ENCODE measurements around the gene EXOC4.

The EXOC4 gene

GRCh38 chr7:133545618-133546017 is 292.7 kb downstream of the EXOC4 start:
- no peak for DNase-seq

DNA sequence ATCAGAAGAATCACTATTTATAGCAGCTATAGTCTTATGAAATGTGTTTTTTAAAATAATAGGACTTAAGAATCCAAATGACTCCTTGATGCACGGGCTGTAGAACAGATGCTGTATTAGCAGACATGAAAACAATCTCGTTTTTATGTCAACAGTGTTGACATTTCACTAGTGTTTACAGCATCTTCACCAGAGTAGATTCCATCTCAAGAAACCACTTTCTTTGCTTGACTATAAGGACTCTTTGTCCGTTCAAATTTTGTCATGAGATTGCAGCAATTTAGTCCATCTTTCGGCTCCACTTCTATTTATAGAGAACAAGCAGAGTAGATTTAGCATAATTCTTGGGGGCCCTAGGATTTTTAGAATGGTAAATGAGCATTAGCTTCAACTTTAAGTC is 295.1 kb downstream of the EXOC4 start:
- DNase-seq, result no peak

- DNase-seq, result no peak
Measured at GRCh38 chr7:133549633-133550032, 296.8 kb downstream of the EXOC4 start.

DNA sequence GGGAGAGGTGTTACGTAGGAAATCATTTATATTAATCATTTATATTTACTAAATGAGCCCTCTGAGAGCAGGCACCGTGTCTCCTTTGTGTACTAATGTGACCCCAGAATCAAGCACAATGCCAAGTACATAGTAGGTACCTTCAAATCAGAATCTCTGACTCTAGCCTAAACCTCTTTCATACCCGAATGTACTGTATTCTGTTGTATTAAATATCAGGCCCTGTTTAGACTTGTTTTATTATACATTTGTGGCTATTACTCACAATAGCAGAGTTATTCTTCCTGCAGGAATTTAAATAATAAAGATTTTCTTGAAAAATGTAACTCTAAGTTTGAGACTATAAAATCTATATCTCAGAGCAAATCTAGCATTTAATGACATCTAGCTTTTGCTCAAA is 297.3 kb downstream of the EXOC4 start:
- DNase-seq, result no peak

DNA sequence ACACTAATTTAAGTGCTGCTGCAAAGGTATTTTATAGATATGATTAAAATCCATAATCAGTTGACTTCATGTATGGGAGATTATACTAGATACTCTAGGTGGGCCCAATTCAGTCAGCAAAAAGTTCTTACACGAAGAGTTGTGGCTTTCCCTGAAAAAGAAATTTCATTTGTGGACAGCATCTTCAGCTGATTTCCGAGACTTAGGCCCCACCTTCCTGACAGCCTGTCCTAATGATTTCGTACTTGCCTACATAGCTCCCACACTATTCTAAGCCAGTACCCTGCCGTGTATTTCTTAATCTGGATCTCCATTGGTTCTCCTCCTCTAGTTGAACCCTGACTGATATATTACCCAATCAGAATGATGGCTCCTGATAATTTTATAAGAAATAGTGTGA is 297.9 kb downstream of the EXOC4 start:
- no peak for DNase-seq

GRCh38 chr7:133551466-133551865 is 298.6 kb downstream of the EXOC4 start:
- DNase-seq, result no peak

DNA sequence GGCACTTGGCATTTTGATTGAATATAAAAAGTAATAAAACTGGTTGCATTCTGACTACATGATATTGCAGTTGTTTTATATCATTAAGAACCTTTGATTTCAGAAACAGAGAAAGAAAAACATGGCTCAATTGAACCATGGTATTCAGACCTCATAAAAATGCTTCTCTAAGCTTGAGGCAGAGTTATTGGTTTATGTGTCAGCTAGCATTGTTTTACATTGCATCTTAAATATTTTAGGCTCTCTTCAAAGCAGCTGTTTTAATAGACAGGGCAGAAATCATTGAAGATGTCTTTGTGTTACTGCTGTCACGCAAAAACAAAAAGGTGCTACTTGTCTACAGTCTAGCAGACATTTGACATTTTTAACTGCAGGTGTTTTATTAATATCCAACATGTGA is 299.2 kb downstream of the EXOC4 start:
- no peak for DNase-seq

GRCh38 chr7:133554330-133554729 is 301.5 kb downstream of the EXOC4 start:
- no peak for DNase-seq

- DNase-seq, result no peak
Measured at GRCh38 chr7:133556048-133556447, 303.2 kb downstream of the EXOC4 start.

GRCh38 chr7:133556553-133556952 is 303.7 kb downstream of the EXOC4 start:
- no peak for DNase-seq

DNA sequence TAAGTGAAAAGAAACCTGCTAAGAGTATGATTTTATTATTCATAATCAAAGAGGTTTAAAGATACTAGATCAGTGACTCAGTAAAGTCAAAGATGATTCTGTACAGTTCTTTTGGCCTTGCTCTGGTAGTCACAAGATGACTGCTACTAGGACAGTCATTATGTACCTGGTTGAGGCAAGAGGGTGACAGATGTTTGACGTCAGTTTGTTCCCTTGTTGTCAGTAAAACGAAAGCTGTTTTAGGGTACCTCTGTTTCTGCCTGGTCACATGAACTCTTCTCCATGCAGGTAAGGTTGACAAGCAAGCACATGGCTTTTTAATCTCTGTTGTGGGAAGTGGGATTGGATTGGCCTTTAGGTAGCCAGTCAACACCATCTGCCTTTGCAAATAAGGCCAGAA is 308.0 kb downstream of the EXOC4 start:
- DNase-seq, result no peak

DNA sequence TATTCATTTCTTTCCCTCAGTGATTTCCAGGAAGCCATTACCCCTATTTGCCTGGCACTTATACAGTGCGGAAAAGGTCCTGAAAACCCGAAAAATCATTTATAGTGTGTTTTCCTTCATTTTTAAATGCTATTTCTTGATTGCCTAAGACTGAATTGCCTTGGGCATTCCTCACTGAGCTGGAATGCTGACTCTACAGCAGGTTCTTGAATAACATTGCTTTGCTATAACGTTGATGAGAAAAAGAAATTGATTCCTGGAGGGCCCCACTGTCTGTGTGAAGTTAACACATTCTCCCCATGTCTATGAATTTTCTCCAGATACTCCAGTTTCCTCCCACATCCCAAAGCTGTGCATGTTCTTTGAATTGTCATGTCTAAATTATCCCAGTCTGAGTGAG is 308.5 kb downstream of the EXOC4 start:
- DNase-seq, result no peak

DNA sequence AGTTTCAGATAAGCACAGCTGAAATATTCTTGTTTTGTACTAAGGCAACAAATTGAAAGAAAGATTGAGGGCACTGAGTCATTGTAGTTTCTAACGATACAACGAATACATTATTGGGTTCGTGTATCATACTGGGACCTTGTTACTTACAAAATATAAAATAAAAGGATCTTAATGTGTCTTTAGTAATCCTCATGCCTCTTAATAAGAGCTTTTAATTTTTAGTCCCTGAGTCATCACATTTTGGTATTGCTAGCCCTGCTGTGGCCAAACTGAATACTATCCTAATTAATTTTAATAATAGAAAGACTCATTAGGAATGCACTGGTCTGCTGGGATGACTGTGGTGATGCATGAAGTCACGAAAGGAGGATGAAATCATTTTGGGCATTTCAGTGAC is 309.7 kb downstream of the EXOC4 start:
- DNase-seq, result no peak

DNA sequence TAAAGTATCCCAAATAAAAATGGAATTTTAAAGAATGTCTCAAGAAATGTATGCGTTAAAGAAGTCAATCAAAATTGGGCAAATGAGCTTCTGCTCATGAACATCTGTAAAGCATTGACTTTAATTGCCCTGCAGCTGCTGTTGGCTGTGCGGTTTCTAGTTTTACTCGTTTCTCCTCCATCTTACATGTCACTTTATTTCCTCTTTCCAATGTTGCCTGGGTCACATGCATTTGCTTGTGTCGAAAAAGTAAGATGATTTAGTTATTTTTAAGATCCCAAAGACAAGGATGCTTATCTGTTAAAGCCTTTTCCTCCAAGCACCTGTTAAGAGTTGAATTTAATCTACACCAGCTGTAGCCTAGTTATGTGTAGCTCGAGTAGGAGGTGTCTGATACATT is 310.4 kb downstream of the EXOC4 start:
- no peak for DNase-seq

- no peak for DNase-seq
Measured at GRCh38 chr7:133564484-133564883, 311.6 kb downstream of the EXOC4 start.

DNA sequence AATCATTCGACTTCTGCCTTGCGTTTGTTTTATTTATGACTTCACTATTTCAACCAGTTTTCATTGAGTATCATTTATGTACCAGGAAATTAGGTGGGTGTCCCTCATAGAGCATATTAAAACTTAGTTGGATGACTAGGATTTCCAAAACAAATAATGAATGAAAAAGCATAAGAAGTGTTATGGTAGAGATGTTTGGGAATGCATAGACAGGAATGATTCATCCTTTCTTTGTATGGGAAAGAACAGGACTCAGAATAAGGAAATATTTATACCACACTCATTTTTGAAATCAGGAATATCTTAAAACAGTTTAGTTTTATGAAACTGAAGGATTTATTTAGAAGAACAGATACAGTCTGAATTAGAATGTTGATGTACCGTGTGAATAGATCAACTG is 315.7 kb downstream of the EXOC4 start:
- no peak for DNase-seq

DNA sequence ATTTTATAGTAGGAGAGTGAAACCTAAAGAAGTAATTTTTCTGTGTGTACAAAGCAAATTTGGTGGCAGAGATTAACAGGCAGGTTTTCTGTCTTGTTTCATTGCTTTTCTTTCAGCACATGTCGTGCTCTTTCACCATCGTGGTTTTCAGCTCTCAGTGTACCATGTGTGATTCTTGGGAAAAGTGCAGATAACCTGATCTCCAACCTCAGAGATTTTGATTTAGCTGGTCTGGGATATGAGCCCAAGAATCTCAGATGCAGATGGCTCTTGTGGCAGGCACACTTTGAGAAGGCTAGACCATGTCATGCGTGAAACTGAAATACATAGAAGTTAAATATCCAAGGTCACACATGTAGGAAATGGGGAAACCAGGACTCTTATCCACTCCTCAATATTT is 317.4 kb downstream of the EXOC4 start:
- DNase-seq, result no peak

DNA sequence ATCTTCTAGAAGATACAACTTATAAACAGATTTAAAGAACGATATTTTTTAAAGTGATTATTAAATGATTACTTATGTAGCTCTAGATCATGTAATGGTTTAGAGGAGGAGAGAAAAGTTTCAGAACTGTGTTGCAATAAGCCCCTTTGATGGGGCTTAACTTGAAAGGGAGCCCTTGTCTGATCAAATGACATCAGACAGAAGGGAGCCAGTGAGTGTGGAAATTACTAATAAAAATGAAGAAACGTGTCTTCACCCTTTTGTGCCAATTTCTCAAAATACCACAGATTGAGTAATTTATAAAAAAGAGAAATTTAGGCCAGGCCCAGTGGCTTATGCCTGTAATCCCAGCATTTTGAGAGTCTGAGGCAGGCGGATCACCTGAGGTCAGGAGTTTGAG is 318.2 kb downstream of the EXOC4 start:
- DNase-seq, result no peak

DNA sequence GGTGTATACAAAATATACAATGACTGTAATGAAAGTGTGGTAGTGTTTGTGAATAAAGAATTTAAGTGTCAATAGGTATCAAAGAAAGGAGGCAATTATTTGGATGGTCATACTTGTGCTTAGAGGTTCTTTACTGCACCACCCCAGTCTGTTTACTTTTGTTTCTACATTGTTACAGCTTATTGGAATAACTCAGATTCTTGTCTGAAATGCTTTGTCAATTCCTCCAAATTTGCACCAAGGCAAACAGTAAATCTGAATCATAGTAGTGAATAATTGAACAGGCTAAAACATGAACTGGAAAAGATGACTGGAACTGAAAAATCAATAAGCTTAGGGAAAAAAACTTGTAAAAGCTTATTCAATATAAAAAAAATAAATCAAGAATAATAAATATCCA is 319.2 kb downstream of the EXOC4 start:
- no peak for DNase-seq

DNA sequence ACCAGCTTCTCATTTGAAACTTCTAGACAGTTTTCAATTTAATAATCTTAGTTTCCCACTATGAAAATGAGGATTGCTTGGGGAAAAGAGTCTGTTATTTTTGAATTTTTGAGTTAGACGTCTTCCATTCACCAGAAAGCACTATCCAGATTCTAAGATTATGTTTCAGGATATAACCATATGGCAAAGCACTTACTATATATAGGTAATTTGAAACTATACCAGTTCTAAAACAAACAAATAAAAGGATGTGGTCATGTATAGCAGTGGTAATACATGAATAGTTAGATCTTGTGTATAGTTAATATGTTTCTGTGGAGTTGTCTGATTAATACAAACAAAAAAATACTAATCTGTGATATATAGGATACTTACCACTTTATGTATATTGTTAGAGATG is 320.0 kb downstream of the EXOC4 start:
- no peak for DNase-seq

DNA sequence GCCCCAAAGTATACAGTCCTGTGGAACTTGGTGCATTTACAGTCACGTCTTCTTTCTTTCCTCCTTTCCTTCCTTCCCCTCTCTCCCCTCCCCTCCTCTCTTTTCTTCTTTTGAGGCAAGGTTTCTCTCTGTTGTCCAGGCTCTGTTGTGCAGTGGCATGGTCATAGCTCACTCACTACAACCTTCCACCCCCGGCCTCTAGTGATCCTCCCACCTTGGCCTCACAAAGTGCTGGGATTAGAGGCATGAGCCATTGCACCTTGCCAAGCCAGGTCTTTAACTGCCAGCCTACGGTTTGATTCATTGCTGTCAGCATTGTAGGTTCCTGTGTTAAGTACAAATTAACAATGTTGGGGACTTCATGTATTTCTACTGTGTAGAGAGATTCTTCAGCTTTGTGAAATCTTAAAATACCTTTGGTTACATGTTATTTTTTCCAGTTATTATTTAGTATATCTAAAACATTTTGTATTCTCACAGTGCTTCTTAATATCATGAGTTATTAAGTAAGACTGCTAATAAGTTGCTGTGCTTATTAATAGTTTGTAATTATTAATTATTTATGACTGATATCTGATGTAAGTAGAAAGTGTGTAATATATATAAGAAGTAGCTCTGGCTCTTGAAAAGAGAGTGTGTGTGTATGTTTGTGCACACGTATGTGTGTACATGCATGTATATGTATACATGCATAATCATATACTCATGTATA is 320.8 kb downstream of the EXOC4 start:
- no peak for DNase-seq

DNA sequence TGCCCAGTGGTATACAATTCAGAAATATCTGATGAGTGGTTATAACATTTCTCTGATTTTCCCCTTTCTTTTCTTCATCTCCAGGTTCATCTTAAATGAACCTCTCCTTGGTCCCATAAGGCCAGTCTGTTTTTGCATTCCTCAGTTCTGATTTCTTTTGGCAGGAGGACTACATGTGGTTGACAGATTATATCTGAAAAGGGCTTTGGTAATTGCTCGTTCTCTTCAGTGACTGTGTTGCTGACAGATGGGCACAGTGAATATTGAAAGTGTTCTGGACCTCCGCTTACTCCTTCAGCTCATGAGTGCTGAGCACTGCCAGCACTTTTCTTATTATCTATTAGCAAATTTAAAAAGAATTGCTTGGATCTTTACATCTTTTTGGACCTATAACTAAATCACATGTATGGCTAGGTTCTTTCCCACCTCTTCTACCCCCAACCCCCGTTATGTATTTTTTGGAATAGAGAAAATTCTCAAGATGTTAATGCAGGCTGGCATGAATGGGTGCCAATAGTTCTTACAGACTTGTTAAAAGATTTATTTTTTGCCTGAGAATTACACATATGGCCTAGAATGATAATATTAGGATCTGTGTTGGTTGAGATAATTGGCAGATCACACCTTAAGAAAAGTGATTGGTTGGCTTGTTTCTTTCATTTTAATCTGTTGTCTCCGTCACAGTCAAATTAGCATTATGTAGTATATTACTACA is 323.0 kb downstream of the EXOC4 start:
- DNase-seq, result no peak

DNA sequence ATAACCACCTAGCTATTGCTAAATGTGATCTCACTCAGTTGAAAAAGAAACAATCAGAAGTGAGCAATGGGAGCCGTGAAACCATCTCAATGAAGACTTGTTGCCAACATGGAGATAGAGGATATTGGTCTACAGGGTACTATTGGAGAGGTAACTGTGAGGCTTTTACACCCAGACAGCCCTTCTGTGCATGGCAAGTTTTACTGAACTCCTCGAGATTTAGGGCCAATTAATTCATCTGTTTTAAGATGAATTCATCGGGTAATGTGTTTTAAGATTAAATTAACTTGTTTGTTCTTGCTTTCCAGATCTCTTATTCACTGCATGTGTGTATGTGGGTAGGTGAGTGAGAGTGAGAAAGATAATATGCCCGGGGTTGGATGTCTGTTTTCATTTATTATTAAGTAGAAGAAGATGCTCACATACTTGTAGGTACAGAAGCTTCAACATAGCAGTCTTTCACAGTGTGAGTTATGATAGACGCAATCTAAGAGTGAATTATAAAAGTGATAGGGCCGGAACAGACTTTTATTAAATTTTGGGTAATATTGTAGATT is 323.8 kb downstream of the EXOC4 start:
- no peak for DNase-seq

- no peak for DNase-seq
Measured at GRCh38 chr7:133582766-133583523, 330.1 kb downstream of the EXOC4 start.

Measured in NCI-H748 treated with DMSO at 0.1 percent for 48 hours (cell line).